Esophagus squamous epithelium (tissue), 4 donors: ENCODE results near the gene CXCL3.

Experiments used
- POLR2A ChIP-seq, 4 donors: fragments of 450-650 bp; IDR thresholded peaks; one replicate each; pipeline ENCODE4 v1.6.1; 2017; ENCODE audit warnings: antibody characterized with exemption in 4 of 4, mild to moderate bottlenecking in 4 of 4, moderate library complexity in 3 of 4
- TF ChIP-seq, protein P1 (sequence below), 6 experiments: fragments of 450-650 bp in 4 of 6; fragments of 200-600 bp in 2 of 6; sonication (generic) in 2 of 6; IDR thresholded peaks; one replicate each; pipeline ENCODE4 v1.5.1; 2016 to 2019; ENCODE audit warnings: antibody characterized with exemption in 6 of 6, mild to moderate bottlenecking in 4 of 6, moderate library complexity in 4 of 6

GRCh38 chr4:74073358-74073757, 34.9 kb upstream of the CXCL3 start:
- no peak for TF ChIP-seq POLR2A (IDR thresholded peaks at IDR 0.05)
- TF ChIP-seq, protein P1, sequence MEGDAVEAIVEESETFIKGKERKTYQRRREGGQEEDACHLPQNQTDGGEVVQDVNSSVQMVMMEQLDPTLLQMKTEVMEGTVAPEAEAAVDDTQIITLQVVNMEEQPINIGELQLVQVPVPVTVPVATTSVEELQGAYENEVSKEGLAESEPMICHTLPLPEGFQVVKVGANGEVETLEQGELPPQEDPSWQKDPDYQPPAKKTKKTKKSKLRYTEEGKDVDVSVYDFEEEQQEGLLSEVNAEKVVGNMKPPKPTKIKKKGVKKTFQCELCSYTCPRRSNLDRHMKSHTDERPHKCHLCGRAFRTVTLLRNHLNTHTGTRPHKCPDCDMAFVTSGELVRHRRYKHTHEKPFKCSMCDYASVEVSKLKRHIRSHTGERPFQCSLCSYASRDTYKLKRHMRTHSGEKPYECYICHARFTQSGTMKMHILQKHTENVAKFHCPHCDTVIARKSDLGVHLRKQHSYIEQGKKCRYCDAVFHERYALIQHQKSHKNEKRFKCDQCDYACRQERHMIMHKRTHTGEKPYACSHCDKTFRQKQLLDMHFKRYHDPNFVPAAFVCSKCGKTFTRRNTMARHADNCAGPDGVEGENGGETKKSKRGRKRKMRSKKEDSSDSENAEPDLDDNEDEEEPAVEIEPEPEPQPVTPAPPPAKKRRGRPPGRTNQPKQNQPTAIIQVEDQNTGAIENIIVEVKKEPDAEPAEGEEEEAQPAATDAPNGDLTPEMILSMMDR (IDR thresholded peaks at IDR 0.05): no peak
